Fibroblast of the aortic adventitia (primary cell): ENCODE measurements around the gene PNRC2. TPM values are rescaled to one million over a fixed set of nuclear protein-coding genes. Genes with fewer than 3 reads are reported as not detected.

ENCODE experiments used
- DNase-seq: peaks from one replicate; pipeline ENCODE4 v3.0.0-alpha.2; 2010; ENCODE audit warnings: low read depth
- H3K4me3 ChIP-seq: 2 replicates; pipeline ENCODE4 v1.5.1; 2011; ENCODE audit warnings: low read depth, mild to moderate bottlenecking, control low read depth, low read length, moderate library complexity
- total RNA-seq: library from RNA; depleted of rRNA; stranded (reverse); fragments of >200 nt; gene quantifications from 2 replicates; pipeline ENCODE4 v1.2.3, GENCODE V29; 2012; ENCODE audit warnings: low replicate concordance
- TF ChIP-seq, protein P1 (sequence below): IDR thresholded peaks from 2 replicates; pipeline ENCODE4 v1.5.1; 2011; ENCODE audit warnings: mild to moderate bottlenecking, low read length, control low read depth, inconsistent platforms; ENCODE audit not compliant: insufficient read depth

Gene PNRC2
- total RNA-seq, 1 donor = 133 TPM

DNA sequence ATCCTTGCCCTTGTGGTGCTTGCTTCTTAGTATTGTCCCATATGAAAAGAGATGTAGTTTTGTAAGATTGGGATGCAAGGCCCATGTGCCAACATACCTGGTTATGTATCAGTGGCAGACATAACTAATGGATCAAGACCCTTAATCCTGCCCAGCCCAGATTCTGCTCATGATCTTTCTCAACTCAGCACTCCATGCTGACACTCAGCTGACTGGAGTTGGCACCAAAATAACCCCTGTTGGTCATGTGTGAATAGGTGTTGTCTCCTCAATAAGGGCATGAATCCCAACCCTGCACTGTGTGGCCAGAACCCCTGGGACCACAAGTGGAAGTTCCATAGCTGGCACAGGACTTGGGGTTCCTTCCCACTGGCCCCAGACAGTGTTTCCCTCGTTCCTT is 32.5 kb upstream of the PNRC2 start:
- TF ChIP-seq, protein P1, sequence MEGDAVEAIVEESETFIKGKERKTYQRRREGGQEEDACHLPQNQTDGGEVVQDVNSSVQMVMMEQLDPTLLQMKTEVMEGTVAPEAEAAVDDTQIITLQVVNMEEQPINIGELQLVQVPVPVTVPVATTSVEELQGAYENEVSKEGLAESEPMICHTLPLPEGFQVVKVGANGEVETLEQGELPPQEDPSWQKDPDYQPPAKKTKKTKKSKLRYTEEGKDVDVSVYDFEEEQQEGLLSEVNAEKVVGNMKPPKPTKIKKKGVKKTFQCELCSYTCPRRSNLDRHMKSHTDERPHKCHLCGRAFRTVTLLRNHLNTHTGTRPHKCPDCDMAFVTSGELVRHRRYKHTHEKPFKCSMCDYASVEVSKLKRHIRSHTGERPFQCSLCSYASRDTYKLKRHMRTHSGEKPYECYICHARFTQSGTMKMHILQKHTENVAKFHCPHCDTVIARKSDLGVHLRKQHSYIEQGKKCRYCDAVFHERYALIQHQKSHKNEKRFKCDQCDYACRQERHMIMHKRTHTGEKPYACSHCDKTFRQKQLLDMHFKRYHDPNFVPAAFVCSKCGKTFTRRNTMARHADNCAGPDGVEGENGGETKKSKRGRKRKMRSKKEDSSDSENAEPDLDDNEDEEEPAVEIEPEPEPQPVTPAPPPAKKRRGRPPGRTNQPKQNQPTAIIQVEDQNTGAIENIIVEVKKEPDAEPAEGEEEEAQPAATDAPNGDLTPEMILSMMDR = no peak
- H3K4me3 ChIP-seq = no peak overlapping the region
- DNase-seq = no peak

DNA sequence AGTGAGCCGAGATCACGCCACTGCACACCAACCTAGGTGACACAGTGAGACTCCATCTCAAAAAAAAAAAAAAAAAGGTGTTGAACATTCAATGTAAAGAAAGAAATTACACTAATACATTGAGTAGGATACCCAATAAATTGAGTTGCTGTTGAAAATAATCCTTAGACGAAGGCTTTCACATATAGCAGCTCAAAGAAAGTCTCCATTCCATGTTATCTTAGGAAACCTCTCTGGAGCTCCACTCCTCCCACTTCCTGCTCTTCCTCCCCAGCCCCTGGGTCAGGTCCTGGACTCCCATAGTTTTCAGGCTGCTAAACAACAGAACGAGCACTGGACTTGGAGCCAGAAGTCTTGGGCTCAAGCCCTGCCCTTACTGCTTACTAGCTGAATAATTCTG is 30.8 kb upstream of the PNRC2 start:
- TF ChIP-seq, protein P1 = no peak
- DNase-seq = no peak
- H3K4me3 ChIP-seq = no peak overlapping the region

DNA sequence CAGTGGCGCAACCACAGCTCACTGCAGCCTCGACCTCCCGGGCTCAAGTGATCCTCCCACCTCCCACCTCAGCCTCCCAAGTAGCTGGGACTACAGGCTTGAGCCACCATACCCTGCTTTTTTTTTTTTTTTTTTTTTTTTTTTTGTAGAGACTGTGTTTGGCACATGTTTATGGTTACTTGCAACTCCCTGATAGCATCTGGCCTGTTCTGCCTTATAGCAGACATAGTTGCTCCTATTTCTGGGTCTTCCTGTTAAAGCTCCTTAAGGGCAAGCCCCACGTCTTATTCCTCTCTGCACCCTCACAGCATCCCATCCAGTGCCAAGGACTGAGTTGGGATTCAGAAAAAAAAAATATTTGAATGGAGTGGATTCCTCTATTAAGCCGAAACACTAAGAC is 29.4 kb upstream of the PNRC2 start:
- TF ChIP-seq, protein P1 = no peak
- no peak overlapping the region for H3K4me3 ChIP-seq
- DNase-seq = no peak

DNA sequence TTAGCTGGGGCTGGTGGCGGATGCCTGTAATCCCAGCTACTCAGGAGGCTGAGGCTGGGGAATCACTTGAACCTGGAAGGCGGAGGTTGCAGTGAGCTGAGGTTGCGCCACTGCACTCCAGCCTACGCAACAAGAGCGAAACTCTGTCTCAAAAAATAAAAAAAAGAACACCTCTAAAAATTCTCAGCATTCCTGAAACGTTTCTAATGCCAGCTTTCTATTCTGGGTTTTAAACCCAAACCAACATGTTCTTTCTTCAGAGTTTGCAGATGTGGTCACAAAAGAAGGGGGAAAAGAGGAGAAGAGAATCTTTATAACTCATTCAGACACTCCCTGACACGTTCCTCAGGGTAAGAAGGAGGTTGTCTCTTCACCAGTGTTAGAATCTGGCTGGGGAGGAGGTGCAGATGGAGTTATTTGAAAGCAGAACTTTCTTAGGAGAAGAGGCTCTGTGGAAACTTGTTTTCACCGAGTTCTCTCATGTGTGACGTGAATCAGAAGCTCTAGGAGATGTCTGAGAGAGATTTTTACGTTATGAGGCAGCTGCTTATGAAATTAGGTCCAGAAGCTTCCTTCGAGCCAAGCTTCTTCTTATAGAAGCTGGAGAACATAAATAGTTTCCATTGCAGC is 28.7 kb upstream of the PNRC2 start:
- DNase-seq = peak; percentile 65
- TF ChIP-seq, protein P1 = no peak
- no peak overlapping the region for H3K4me3 ChIP-seq

DNA sequence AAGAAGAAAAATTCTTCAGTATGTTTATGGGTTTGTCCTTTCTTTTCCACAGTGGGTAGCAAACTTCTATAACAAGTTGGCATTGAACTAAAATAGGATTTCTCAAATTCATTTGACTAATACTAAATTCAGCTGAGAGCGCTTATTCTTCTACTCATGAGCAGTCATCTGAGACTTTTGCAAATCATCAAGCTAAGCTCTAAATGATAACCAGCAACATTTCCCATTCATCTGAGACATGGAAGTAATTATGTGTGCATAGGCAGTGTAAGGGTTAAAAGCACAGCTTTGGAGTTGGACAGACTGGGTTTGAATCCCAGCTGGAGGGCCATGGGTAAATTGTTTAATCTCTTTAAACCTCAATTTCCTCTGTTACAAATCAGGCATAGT is 28.1 kb upstream of the PNRC2 start:
- TF ChIP-seq, protein P1 = no peak
- no peak overlapping the region for H3K4me3 ChIP-seq
- DNase-seq = no peak

DNA sequence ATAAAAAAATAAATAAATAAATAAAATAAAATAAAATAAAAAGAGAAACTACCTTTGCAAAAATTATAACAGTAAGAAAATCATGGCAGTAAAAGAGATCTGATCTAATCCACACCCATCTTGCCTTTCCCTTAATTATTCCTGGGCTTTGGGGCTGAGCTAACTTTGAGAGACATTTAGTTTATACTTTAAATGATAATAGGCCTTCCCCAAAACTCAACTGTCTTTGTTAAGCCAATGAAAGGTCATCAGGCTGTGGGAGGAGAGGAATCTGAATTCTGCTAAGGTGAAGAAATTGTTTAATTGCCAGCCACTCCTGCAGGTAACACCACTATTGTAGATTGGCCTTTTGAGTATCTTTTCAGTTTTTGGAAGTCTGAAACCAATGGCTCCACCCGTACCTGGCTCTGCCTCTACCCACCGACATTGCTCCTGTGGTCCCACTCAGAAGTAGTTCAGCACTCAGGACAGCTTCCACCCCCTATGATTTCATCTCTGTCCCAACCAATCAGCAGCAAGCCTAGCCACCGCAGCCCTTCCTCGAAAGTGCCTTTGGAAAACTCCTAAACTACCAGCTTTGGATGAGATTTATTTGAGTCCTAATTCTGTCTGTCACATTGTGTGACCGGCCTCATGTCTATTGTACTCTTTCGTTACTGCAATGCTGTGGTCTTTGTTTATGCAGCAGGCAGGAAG is 23.0 kb upstream of the PNRC2 start:
- no peak for DNase-seq
- TF ChIP-seq, protein P1 = no peak
- H3K4me3 ChIP-seq = no peak overlapping the region
